ENCODE results near the gene LAMA4.

The LAMA4 gene

GRCh38 chr6:112154711-112155110 is 99.7 kb downstream of the LAMA4 start:
- H3F3A ChIP-seq (ENCODE audit: insufficient read depth) = no peaks in the 10 kb centered on the region
- H3K27ac ChIP-seq (ENCODE audit: low read depth, low read length) = no peak overlapping the region
- H3K9me2 ChIP-seq (replicated peaks; ENCODE audit: insufficient read depth, low read length) = no peaks in the 10 kb centered on the region

GRCh38 chr6:112153926-112154607 is 100.3 kb downstream of the LAMA4 start:
- Histone ChIP-seq H2AFZ (ENCODE audit: low read depth, low read length, severe bottlenecking) (no peak overlapping the region), H3K27me3 (ENCODE audit: low read length) (no peaks in the 10 kb centered on the region), H3K27ac (ENCODE audit: low read depth, low read length) (no peak overlapping the region), H3K4me2 (ENCODE audit: low read depth, low read length, poor library complexity, severe bottlenecking) (no peak overlapping the region), H3F3A (ENCODE audit: insufficient read depth) (no peaks in the 10 kb centered on the region), H3K36me3 (ENCODE audit: low read length) (no peaks in the 10 kb centered on the region), H3K79me2 (ENCODE audit: insufficient read depth, low read length) (no peaks in the 10 kb centered on the region), H4K20me1 (ENCODE audit: low read depth, low read length) (no peaks in the 10 kb centered on the region), H3K4me3 (ENCODE audit: insufficient read depth, low read length, poor library complexity, severe bottlenecking) (no peak overlapping the region), H3K9me3 (ENCODE audit: insufficient read depth, low read length) (no peaks in the 10 kb centered on the region), H3K9me2 (replicated peaks; ENCODE audit: insufficient read depth, low read length) (no peaks in the 10 kb centered on the region), H3K9ac (ENCODE audit: low read length) (no peak overlapping the region)
- TF ChIP-seq CTCF (IDR thresholded peaks at IDR 0.05; ENCODE audit: insufficient read depth, low read length, poor library complexity, severe bottlenecking) (no peak), EZH2phosphoT487 (conservative IDR thresholded peaks at IDR 0.05; ENCODE audit: low read length) (no peak)

More at GRCh38 chr6:112154711-112155110, 99.7 kb downstream of the LAMA4 start:
- H3K9ac ChIP-seq (ENCODE audit: low read length) = no peak overlapping the region
- TF ChIP-seq CTCF (IDR thresholded peaks at IDR 0.05; ENCODE audit: insufficient read depth, low read length, poor library complexity, severe bottlenecking) (no peak), EZH2phosphoT487 (conservative IDR thresholded peaks at IDR 0.05; ENCODE audit: low read length) (no peak)
- no peak overlapping the region for H3K4me2 ChIP-seq (ENCODE audit: low read depth, low read length, poor library complexity, severe bottlenecking)
- H2AFZ ChIP-seq (ENCODE audit: low read depth, low read length, severe bottlenecking) = no peak overlapping the region
- H3K27me3 ChIP-seq (ENCODE audit: low read length) = no peaks in the 10 kb centered on the region
- H3K79me2 ChIP-seq (ENCODE audit: insufficient read depth, low read length) = no peaks in the 10 kb centered on the region
- H3K9me3 ChIP-seq (ENCODE audit: insufficient read depth, low read length) = no peaks in the 10 kb centered on the region
- no peak overlapping the region for H3K4me3 ChIP-seq (ENCODE audit: insufficient read depth, low read length, poor library complexity, severe bottlenecking)
- no peaks in the 10 kb centered on the region for H3K36me3 ChIP-seq (ENCODE audit: low read length)
- H4K20me1 ChIP-seq (ENCODE audit: low read depth, low read length) = no peaks in the 10 kb centered on the region

GRCh38 chr6:112150363-112150762 is 104.0 kb downstream of the LAMA4 start:
- H3K4me2 ChIP-seq (ENCODE audit: low read depth, low read length, poor library complexity, severe bottlenecking) = no peak overlapping the region
- H3K4me3 ChIP-seq (ENCODE audit: insufficient read depth, low read length, poor library complexity, severe bottlenecking) = no peak overlapping the region
- H3F3A ChIP-seq (ENCODE audit: insufficient read depth) = no peaks in the 10 kb centered on the region
- H3K79me2 ChIP-seq (ENCODE audit: insufficient read depth, low read length) = no peaks in the 10 kb centered on the region
- no peaks in the 10 kb centered on the region for H3K9me2 ChIP-seq (replicated peaks; ENCODE audit: insufficient read depth, low read length)
- peak overlapping the region; percentile 10 for H2AFZ ChIP-seq (ENCODE audit: low read depth, low read length, severe bottlenecking)
- H3K27me3 ChIP-seq (ENCODE audit: low read length) = no peaks in the 10 kb centered on the region
- no peak overlapping the region for H3K27ac ChIP-seq (ENCODE audit: low read depth, low read length)
- no peak overlapping the region for H3K9ac ChIP-seq (ENCODE audit: low read length)
- H4K20me1 ChIP-seq (ENCODE audit: low read depth, low read length) = no peaks in the 10 kb centered on the region
- TF ChIP-seq CTCF (IDR thresholded peaks at IDR 0.05; ENCODE audit: insufficient read depth, low read length, poor library complexity, severe bottlenecking) (no peak), EZH2phosphoT487 (conservative IDR thresholded peaks at IDR 0.05; ENCODE audit: low read length) (no peak)
- no peaks in the 10 kb centered on the region for H3K36me3 ChIP-seq (ENCODE audit: low read length)
- no peaks in the 10 kb centered on the region for H3K9me3 ChIP-seq (ENCODE audit: insufficient read depth, low read length)
